ENCODE measurements around the gene SYT3. TPM values are rescaled to one million over a fixed set of nuclear protein-coding genes. Genes with fewer than 3 reads are reported as not detected.

SYT3 gene
- total RNA-seq, 1 experiment from 2014 or later = not detected

- no peak within 1 kb of the TSS for H3K27ac ChIP-seq (ENCODE audit: low read length)
- peak; percentile 51; the same call in 1 of the 2 replicates for ATAC-seq
- H3K9me3 ChIP-seq (ENCODE audit: control insufficient read depth, insufficient read depth, low read depth, low read length) = no peaks in the 10 kb centered on the region
- no peaks in the 10 kb centered on the region for H3K4me1 ChIP-seq (ENCODE audit: control insufficient read depth, insufficient read depth, low read length)
- no peaks in the 10 kb centered on the region for H3K36me3 ChIP-seq (ENCODE audit: control insufficient read depth, insufficient read depth, low read length)
- peaks cover 1% of the 10 kb centered on the region; the same call in 1 of the 2 replicates for H3K27me3 ChIP-seq (ENCODE audit: control insufficient read depth, insufficient read depth, low read length)
- intact Hi-C loops (cut with micrococcal nuclease; ENCODE audit: unreplicated experiment) (no loop called here), in situ Hi-C loops (cut with HindIII; ENCODE audit: low pct_unique_long_range_greater_than_20kb, low sequenced_read_pairs) (no loop called here)
- TF ChIP-seq REST (IDR thresholded peaks at IDR 0.05; ENCODE audit: insufficient read depth in 1 of 2, low read depth in 2 of 2, low read length in 1 of 2) = no peak
- TF ChIP-seq POLR2AphosphoS5 (IDR thresholded peaks at IDR 0.05; ENCODE audit: low read depth, low read length) = no peak
- no peak for TF ChIP-seq CTCF (IDR thresholded peaks at IDR 0.05)
- no peak for TF ChIP-seq SIN3A (IDR thresholded peaks at IDR 0.05; ENCODE audit: borderline replicate concordance, insufficient read depth, low read depth, low read length)
- no peak for TF ChIP-seq TCF7L2 (IDR thresholded peaks at IDR 0.05; ENCODE audit: low read depth, low read length)
- H3K4me3 ChIP-seq (ENCODE audit: low read depth in 2 of 2, low read length in 2 of 2) = no peak within 1 kb of the TSS
- ChIA-PET CTCF (no interaction called here), POLR2A (no interaction called here)
- no peak for DNase-seq (ENCODE audit: low read depth, low spot score)
- no TSS peak for BruUV-seq (replicated peaks)
These were observed 10.0 kb upstream of the SYT3 start, which contains the start of gene C19orf81 for GRCh38 chr19:50649433-50650391. Gene C19orf81, plus strand, starts transcription at chr19:50649445. Its CDS starts 0 bp downstream, at chr19:50649445.

- CTCF ChIA-PET = no interaction called here
- H3K27me3 ChIP-seq (ENCODE audit: control insufficient read depth, insufficient read depth, low read length) = peaks cover 2% of the 10 kb centered on the region; the same call in 1 of the 2 replicates
- in situ Hi-C loops (cut with HindIII; ENCODE audit: low pct_unique_long_range_greater_than_20kb, low sequenced_read_pairs) (no loop called here), intact Hi-C loops (cut with micrococcal nuclease; ENCODE audit: unreplicated experiment) (no loop called here)
- ATAC-seq = no peak
- H3K36me3 ChIP-seq (ENCODE audit: control insufficient read depth, insufficient read depth, low read length) = no peaks in the 10 kb centered on the region
- H3K27ac ChIP-seq (ENCODE audit: low read length) = no peak overlapping the region
- DNase-seq (ENCODE audit: low read depth, low spot score) = no peak
- H3K4me3 ChIP-seq (ENCODE audit: low read depth in 2 of 2, low read length in 2 of 2) = no peak overlapping the region
- POLR2A ChIA-PET = no interaction called here
- no peaks in the 10 kb centered on the region for H3K4me1 ChIP-seq (ENCODE audit: control insufficient read depth, insufficient read depth, low read length)
- no TSS peak for BruUV-seq (replicated peaks)
- no peaks in the 10 kb centered on the region for H3K9me3 ChIP-seq (ENCODE audit: control insufficient read depth, insufficient read depth, low read depth, low read length)
- TF ChIP-seq SIN3A (IDR thresholded peaks at IDR 0.05; ENCODE audit: borderline replicate concordance, insufficient read depth, low read depth, low read length) = no peak
- TF ChIP-seq TCF7L2 (IDR thresholded peaks at IDR 0.05; ENCODE audit: low read depth, low read length) = no peak
- TF ChIP-seq REST (IDR thresholded peaks at IDR 0.05; ENCODE audit: insufficient read depth in 1 of 2, low read depth in 2 of 2, low read length in 1 of 2) = no peak
- TF ChIP-seq CTCF (IDR thresholded peaks at IDR 0.05) = no peak
- no peak for TF ChIP-seq POLR2AphosphoS5 (IDR thresholded peaks at IDR 0.05; ENCODE audit: low read depth, low read length)
These were observed 9.0 kb upstream of the SYT3 start for GRCh38 chr19:50648659-50649058.
